Fibroblast of lung (primary cell): Measurements from ENCODE around the gene CLIC6. TPM values are rescaled to one million over a fixed set of nuclear protein-coding genes. Genes with fewer than 3 reads are reported as not detected.
A peak's percentile ranks its signal among the peaks of the same experiment; 100 is the strongest.

Source experiments
- DNase-seq, 2 donors: peaks; one replicate each; pipeline versions ENCODE4 v3.0.0 to v3.0.0-alpha.2; 2010; ENCODE audit warnings: low read depth in 2 of 2
- H2AFZ ChIP-seq: 2 replicates; pipeline ENCODE4 v1.5.1; 2012; ENCODE audit warnings: low read length, control low read depth, inconsistent platforms
- H3K27ac ChIP-seq: 2 replicates; pipeline ENCODE4 v1.5.1; 2011; ENCODE audit warnings: low read length, control low read depth; ENCODE audit not compliant: insufficient read depth
- H3K27me3 ChIP-seq: 2 replicates; pipeline ENCODE4 v1.5.1; 2011; ENCODE audit warnings: mild to moderate bottlenecking, low read length; ENCODE audit not compliant: control insufficient read depth, insufficient read depth
- H3K36me3 ChIP-seq: 2 replicates; pipeline ENCODE4 v1.5.1; 2011; ENCODE audit warnings: low read length; ENCODE audit not compliant: control insufficient read depth, insufficient read depth
- H3K4me1 ChIP-seq: 2 replicates; pipeline ENCODE4 v1.5.1; 2011; ENCODE audit warnings: low read length; ENCODE audit not compliant: control insufficient read depth, insufficient read depth; ENCODE audit errors: extremely low read depth
- H3K4me2 ChIP-seq: 2 replicates; pipeline ENCODE4 v1.5.1; 2011; ENCODE audit warnings: low read length, control low read depth; ENCODE audit not compliant: insufficient read depth; ENCODE audit errors: extremely low read depth
- H3K4me3 ChIP-seq, 4 experiments: fragments of 200-600 bp in 1 of 4; sonication (generic) in 1 of 4; replicated peaks in 1 of 4; 2 replicates each; pipeline ENCODE4 v1.5.1; 2011 to 2016; ENCODE audit warnings: low read length in 4 of 4, low read depth in 3 of 4, mild to moderate bottlenecking in 3 of 4, control low read depth in 2 of 4, inconsistent platforms in 1 of 4, mixed read lengths in 1 of 4; ENCODE audit not compliant: insufficient read depth in 1 of 4; ENCODE audit errors: control extremely low read depth in 1 of 4
- H3K79me2 ChIP-seq: 2 replicates; pipeline ENCODE4 v1.5.1; 2012; ENCODE audit warnings: mild to moderate bottlenecking, low read length, inconsistent platforms; ENCODE audit not compliant: control insufficient read depth, insufficient read depth
- H3K9ac ChIP-seq: 2 replicates; pipeline ENCODE4 v1.5.1; 2011; ENCODE audit warnings: mild to moderate bottlenecking, low read length, control low read depth; ENCODE audit not compliant: insufficient read depth
- H3K9me3 ChIP-seq: 2 replicates; pipeline ENCODE4 v1.5.1; 2012; ENCODE audit warnings: low read depth, low read length; ENCODE audit not compliant: control insufficient read depth, insufficient read depth
- H4K20me1 ChIP-seq: 2 replicates; pipeline ENCODE4 v1.5.1; 2011; ENCODE audit warnings: low read length; ENCODE audit not compliant: control insufficient read depth, insufficient read depth; ENCODE audit errors: extremely low read depth
- EZH2 ChIP-seq: IDR thresholded peaks from 2 replicates; pipeline ENCODE4 v1.5.1; 2012; ENCODE audit warnings: low read length, control low read depth, mild to moderate bottlenecking; ENCODE audit errors: missing control alignments
- polyA plus RNA-seq, 2 donors: library from polyadenylated mRNA; depleted of rRNA in 1 of 2; stranded (reverse) in 1 of 2; unstranded in 1 of 2; fragments of >200 nt; gene quantifications; 2 replicates each; pipeline ENCODE4 v1.2.1, GENCODE V29; 2011 to 2012; ENCODE audit warnings: missing spikeins in 1 of 2
- total RNA-seq: library from RNA; depleted of rRNA; stranded (reverse); fragments of >200 nt; gene quantifications from 2 replicates; pipeline ENCODE4 v1.2.1, GENCODE V29; 2014
- TF ChIP-seq, protein P1 (sequence below), 2 donors: IDR thresholded peaks in 1 of 2; conservative IDR thresholded peaks in 1 of 2; 1 replicate in 1 of 2; 2 replicates in 1 of 2; pipeline ENCODE4 v1.5.1; 2011 to 2012; ENCODE audit warnings: low read length in 2 of 2, control low read depth in 1 of 2, inconsistent platforms in 1 of 2, low read depth in 1 of 2, mild to moderate bottlenecking in 1 of 2

CLIC6 gene
- total and polyA plus RNA-seq, 2 donors (not counting 1 experiment from before 2014, with no cell fraction given) = 2.0 to 5.3 TPM

DNA sequence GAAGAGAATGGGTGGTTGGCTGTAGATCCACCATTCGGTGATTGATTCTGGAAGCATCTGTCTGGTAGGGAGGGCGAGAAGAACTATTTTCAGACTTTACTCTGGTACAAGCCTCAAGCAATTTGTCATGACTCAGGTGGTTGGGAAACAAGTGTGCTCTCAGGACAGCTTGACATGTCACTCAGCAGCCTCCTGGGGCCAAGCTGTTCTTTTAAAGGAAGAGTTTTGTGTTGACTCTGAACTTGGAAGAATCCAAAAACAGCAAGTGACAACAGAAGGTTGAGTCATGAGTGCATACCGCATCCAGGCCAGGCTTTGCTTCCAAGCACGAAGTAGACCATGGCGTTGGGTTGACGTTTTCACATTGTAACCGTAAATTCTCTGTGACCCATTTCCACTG lies 65.9 kb downstream of the CLIC6 start:
- Histone ChIP-seq H3K4me1 (no peaks in the 10 kb centered on the region), H3K4me2 (no peak overlapping the region), H2AFZ (no peak overlapping the region), H3K4me3 (no peak overlapping the region), H3K9ac (no peak overlapping the region), H3K27ac (no peak overlapping the region), H3K27me3 (no peaks in the 10 kb centered on the region), H3K79me2 (no peaks in the 10 kb centered on the region), H3K9me3 (no peaks in the 10 kb centered on the region), H3K36me3 (no peaks in the 10 kb centered on the region), H4K20me1 (no peaks in the 10 kb centered on the region)
- TF ChIP-seq, protein P1, sequence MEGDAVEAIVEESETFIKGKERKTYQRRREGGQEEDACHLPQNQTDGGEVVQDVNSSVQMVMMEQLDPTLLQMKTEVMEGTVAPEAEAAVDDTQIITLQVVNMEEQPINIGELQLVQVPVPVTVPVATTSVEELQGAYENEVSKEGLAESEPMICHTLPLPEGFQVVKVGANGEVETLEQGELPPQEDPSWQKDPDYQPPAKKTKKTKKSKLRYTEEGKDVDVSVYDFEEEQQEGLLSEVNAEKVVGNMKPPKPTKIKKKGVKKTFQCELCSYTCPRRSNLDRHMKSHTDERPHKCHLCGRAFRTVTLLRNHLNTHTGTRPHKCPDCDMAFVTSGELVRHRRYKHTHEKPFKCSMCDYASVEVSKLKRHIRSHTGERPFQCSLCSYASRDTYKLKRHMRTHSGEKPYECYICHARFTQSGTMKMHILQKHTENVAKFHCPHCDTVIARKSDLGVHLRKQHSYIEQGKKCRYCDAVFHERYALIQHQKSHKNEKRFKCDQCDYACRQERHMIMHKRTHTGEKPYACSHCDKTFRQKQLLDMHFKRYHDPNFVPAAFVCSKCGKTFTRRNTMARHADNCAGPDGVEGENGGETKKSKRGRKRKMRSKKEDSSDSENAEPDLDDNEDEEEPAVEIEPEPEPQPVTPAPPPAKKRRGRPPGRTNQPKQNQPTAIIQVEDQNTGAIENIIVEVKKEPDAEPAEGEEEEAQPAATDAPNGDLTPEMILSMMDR (conservative IDR thresholded peaks at IDR 0.05 in 1 of 2, IDR thresholded peaks at IDR 0.05 in 1 of 2; ENCODE audit: low read depth in 1 of 2, low read length in 2 of 2) = no peak
- no peak for DNase-seq

- Histone ChIP-seq H3K27ac (no peak overlapping the region), H4K20me1 (no peaks in the 10 kb centered on the region), H3K9ac (no peak overlapping the region), H2AFZ (no peak overlapping the region), H3K79me2 (no peaks in the 10 kb centered on the region), H3K4me3 (no peak overlapping the region), H3K4me2 (no peak overlapping the region), H3K27me3 (no peaks in the 10 kb centered on the region), H3K9me3 (no peaks in the 10 kb centered on the region), H3K36me3 (no peaks in the 10 kb centered on the region), H3K4me1 (no peaks in the 10 kb centered on the region)
- DNase-seq = peak in 1 of 2 donors; percentile 52
- no peak for TF ChIP-seq EZH2
- TF ChIP-seq, protein P1 (conservative IDR thresholded peaks at IDR 0.05 in 1 of 2, IDR thresholded peaks at IDR 0.05 in 1 of 2; ENCODE audit: low read depth in 1 of 2, low read length in 2 of 2) = no peak
Observed at GRCh38 chr21:34736116-34736874, 67.5 kb downstream of the CLIC6 start.

DNA sequence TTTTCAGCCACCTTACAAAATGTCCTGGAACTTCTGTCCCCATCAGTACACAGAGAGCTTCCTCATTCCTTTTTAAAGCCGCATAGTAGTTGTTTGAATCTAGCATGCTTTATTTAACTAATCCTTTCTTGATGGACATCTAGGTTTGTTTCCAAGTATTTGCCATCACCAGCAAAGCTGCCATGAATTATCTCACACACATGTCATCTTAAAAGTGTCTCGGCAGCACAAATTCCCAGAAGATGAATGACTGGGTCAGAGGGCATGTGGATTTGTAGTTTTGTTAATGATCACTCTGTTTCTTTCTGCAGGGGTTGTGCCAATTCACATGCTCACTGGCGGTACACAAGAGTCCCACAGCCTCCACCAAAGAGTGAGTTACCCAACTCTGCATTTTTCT lies 68.3 kb downstream of the CLIC6 start:
- H3K9me3 ChIP-seq = no peaks in the 10 kb centered on the region
- H4K20me1 ChIP-seq = no peaks in the 10 kb centered on the region
- H3K4me1 ChIP-seq = no peaks in the 10 kb centered on the region
- H3K4me2 ChIP-seq = no peak overlapping the region
- no peak overlapping the region for H2AFZ ChIP-seq
- TF ChIP-seq, protein P1 (conservative IDR thresholded peaks at IDR 0.05 in 1 of 2, IDR thresholded peaks at IDR 0.05 in 1 of 2; ENCODE audit: low read depth in 1 of 2, low read length in 2 of 2) = no peak
- no peak for TF ChIP-seq EZH2
- no peaks in the 10 kb centered on the region for H3K27me3 ChIP-seq
- H3K4me3 ChIP-seq = no peak overlapping the region
- H3K36me3 ChIP-seq = no peaks in the 10 kb centered on the region
- no peaks in the 10 kb centered on the region for H3K79me2 ChIP-seq
- H3K27ac ChIP-seq = no peak overlapping the region
- H3K9ac ChIP-seq = no peak overlapping the region
- peak; percentile 38 to 49 for DNase-seq
